Measurements from ENCODE around the gene GATD1. TPM values are rescaled to one million over a fixed set of nuclear protein-coding genes. Genes with fewer than 3 reads are reported as not detected.
"Not testable (repeated sequence)": the region's sequence is repeated elsewhere in the genome, so short reads cannot be mapped to it uniquely, and the experiment has no call there.

Gene GATD1
- total RNA-seq, 1 donor from 2014 or later: 60.8 TPM

DNA sequence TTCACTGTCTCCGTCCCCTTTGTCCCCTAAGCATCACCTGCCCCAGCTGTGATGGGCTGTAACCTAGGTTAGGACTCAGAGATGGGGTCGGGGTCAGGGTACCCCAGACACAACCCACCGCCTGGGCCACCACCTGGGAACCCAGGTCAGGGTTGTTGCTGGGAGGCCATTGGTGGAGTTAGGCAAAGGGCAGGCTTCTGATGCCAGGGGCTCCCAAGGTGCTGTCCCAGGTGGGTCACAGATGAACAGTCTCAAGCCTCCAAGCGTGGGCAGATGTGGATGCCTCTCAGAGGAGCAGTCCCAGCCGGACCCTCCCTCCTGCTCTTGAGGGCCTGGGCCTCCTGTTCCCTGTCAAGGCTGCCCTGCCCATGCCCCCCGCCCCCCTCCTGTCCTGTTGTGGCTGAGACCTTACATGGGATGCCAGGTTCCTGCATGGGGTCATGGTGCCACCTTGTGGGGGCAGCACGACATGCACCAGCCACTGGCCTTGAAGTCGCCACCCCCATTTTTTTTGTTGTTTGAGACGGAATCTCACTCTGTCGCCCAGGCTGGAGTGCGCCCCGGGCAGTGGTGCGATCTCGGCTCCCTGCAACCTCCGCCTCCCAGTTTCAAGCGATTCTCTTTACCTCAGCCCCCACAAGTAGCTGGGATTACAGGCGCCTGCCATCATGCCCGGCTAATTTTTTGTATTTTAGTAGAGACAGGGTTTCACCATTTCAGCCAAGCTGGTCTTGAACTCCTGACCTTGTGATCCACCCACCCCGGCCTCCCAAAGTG lies 12.1 kb downstream of the GATD1 start:
- intact Hi-C loops (cut with micrococcal nuclease): loop anchor here (5.0 kb wide), 1 partner anchor 38 kb away; no protein-coding TSS in a partner anchor

DNA sequence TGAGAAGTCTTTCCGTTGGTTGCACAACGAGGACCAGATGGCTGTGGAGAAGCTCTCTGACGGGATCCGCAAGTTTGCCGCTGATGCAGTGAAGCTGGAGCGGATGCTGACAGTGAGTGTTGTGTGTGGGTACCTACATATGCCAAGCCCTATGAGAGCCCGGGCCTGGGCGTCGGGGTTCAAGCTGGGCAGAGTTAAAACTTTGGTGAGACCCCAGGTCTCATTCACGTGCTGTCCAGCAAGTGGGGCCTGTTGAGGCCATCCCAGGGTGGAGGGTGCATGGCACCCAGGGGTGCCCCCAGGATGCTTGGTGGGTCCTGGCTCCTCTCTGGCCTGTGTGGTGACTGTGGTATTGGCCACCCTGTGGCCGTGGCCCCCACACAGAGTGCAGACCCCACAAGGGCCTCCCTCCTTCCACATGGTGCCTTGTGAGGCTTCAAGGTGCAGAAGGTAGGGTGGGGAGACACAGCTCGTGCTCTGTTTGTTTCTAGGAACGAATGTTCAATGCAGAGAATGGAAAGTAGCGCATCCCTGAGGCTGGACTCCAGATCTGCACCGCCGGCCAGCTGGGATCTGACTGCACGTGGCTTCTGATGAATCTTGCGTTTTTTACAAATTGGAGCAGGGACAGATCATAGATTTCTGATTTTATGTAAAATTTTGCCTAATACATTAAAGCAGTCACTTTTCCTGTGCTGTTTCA lies 12.8 kb downstream of the GATD1 start:
- intact Hi-C loops (cut with micrococcal nuclease): loop anchor here (5.0 kb wide), 1 partner anchor 37 kb away; no protein-coding TSS in a partner anchor

DNA sequence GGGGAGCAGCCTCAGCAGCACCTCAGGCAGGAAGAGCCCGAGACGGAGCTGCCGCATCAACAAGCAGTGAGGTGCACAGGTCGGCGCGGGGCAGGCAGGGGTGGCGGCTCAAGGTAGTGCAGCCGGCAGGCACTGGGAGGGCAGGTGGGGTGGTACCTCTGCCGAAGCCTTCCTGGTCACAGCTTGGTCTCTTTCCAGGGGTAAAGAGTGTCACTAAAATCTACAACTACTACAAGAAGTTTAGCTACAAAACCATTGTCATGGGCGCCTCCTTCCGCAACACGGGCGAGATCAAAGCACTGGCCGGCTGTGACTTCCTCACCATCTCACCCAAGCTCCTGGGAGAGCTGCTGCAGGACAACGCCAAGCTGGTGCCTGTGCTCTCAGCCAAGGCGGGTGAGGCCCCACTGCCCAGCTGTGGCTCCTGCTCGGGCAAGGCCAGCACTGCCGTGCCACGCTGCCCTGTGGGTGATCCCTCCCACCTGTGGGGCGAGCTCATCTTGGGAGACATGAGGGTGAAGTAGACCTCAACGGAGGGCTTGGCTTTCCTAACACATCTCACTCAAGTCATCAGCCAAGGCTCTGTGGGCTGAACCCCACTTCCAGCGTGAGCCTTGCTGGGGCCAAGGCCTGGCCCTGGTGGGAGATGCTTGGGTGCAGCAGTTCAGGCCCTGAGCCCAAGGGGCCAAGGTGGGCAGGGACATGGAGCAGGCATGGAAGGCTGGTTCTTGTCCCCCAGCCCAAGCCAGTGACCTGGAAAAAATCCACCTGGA lies 13.6 kb downstream of the GATD1 start:
- intact Hi-C loops (cut with micrococcal nuclease): no loop called here

DNA sequence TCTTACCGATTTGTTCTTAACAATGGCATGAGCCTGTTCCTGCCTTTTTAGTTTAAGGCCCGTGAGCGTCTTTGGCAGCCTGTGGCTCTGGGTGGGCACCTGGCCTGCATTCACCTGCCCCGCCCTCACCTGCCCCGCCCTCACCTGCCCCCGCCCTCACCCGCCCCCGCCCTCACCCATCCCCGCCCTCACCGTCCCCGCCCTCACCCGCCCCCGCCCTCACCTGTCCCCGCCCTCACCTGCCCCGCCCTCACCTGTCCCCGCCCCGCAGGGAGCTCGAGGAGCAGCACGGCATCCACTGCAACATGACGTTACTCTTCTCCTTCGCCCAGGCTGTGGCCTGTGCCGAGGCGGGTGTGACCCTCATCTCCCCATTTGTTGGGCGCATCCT lies 14.2 kb downstream of the GATD1 start:
- intact Hi-C loops (cut with micrococcal nuclease): no loop called here

DNA sequence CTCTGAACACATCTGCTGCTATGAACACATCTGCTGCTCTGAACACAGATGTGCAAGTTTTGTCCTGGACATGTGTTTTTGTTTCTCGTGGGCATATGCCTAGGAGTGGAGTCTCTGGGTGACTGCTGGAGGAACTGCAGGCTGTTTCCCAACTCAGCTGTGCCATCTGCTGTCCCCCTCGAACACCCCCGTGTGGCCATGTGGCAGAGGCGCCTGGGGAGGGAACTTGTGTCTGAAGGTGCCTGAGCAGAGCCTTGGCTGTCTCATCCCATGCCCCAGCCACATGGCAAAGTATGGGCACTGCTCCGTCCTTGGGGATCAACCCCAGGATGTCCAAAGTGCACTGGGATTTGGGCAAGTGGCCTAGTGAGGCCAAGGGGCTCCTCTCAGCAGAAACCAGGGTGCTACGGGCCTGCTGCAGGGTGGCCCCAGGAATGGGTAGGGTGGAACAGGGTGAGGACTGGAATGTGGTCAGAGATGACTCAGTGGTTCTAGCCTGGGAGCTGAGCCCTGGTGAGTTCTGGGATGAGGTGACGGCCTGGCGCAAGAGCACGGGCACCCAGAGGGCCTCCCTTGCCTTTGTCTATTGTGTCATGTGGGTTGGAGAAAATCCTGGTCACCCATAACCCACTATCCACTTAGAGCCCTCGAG lies 14.7 kb downstream of the GATD1 start:
- intact Hi-C loops (cut with micrococcal nuclease): no loop called here

DNA sequence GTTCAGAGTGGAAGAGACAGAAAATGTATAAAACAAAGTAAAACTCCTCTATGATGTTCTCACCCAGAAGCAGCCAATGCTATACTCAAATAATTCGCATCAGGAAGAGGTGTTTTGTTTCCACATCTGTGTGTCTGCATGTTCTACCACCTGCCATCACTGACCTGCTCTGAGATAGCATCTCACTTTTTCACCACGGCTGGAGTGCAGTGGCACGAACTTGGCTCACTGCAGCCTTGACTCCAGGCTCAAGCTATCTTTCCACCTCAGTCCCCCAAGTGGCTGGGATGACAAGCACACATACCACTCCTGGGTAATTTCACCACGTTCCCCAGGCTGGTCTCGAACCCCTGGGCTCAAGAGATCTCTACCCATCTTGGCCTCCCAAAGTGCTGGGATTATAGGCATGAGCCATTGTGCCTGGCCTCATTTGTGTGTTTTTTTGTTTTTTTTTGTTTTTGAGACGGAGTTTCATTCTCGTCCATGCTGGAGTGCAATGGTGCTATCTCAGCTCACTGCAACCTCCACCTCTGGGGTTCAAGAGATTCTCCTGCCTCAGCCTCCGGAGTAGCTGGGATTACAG lies 15.7 kb downstream of the GATD1 start:
- intact Hi-C loops (cut with micrococcal nuclease): no loop called here

DNA sequence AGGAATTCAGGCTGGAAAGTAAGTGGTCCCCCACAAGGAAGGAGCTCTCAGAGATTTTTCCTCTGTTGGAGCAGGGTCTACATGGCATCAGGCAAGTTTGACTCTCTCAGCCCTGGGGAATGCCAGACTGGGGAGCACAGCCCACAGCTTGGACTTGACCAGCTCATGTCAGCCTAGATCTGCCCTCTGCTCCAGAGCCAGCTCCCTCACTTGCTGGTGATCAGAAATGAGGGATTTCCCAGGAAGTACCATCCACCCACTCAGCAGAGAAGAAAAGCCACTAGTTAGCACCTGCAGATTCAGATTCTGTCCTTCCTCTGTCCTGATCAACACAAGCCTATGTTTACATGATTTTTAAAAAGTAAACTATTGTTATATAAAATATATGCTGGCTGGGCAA lies 17.1 kb downstream of the GATD1 start:
- intact Hi-C loops (cut with micrococcal nuclease): no loop called here

DNA sequence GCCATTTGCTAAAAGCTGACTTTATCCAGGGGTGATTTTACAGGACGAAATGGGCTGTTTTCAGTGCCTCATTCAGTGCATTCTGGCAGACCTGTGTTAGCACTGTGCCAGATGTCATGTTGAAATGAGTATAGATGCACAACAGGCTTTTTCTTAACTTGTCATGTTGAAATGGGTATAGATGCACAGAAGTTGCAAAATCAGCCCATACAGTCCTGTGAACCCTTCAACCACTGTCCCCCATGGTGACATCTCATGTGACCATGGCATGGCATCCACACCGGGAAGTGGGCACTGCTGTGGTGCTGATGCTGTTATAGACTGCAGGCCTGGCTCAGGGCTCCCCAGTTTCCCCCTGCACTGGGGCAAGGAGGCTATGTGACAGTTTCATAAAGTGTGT lies 27.6 kb downstream of the GATD1 start:
- intact Hi-C loops (cut with micrococcal nuclease): loop anchor here (5.0 kb wide), 1 partner anchor 48 kb away; the partner anchor contains the start of gene SLC25A22

DNA sequence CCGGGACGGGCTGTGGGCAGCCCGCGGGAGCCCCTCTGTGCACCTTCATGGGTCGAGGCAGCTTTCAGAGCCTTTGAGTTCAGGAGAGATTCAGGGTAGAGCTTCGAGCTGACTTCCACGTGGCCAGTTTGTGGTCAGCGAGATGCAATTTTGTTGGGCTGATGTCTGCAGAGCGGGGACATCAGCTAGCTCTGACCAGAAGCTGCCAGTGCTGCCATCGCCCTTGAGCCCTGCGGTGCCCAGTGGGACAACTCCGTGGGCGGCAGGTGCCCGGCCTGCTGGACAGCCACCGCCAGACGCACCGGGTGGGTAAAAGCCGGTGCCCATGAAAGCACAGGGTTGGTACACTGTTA lies 29.3 kb downstream of the GATD1 start:
- intact Hi-C loops (cut with micrococcal nuclease): loop anchor here (5.0 kb wide), 1 partner anchor 49 kb away; the partner anchor contains the start of gene SLC25A22

DNA sequence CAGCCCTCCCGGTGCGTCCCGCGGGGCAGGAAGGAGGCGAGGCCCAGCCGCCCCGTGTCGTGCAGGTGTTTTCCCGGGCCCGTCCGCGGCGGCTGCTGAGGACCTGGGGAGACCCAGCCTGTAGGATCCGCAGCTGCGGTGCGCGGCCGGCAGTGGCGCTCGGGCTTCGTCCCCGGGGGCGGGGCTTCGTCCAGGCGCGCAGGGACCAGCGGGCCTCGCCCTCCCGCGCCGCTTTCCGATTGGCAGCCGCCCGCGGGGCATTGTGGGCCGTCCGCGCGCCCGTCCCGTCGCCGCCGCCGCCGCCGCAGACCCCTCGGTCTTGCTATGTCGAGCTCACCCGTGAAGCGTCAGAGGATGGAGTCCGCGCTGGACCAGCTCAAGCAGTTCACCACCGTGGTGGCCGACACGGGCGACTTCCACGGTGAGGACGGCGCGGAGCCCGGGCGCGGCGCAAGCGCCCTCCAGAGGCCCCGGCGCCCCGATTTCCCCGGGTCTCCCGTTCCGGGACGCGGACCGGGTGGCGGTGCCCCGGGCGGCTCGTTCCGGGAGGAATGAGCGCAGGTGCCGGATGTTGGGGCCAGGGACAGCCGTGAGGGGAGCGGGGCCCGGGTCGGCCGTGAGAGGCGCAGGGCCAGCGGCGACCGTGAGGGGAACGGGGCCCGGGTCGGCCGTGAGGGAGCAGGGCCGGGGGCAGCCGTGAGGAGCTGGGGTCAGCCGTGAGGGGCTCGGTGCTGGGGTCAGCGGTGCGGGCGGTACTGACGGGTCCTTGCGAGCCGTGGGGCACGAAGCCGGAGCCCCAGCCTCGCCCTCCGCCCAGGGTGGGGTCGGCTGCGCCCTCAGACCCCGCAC lies 29.9 kb downstream of the GATD1 start, which contains the start of gene TALDO1:
TALDO1 (plus strand) TSS at position 307 of the 849 bp plus-strand sequence; CDS start at position 325, 18 bp downstream.
- intact Hi-C loops (cut with micrococcal nuclease): loop anchor here (1.0 to 5.0 kb wide), 2 partner anchors 50 to 52 kb away; partner anchors contain the start of genes DEAF1, SLC25A22 and TMEM80

DNA sequence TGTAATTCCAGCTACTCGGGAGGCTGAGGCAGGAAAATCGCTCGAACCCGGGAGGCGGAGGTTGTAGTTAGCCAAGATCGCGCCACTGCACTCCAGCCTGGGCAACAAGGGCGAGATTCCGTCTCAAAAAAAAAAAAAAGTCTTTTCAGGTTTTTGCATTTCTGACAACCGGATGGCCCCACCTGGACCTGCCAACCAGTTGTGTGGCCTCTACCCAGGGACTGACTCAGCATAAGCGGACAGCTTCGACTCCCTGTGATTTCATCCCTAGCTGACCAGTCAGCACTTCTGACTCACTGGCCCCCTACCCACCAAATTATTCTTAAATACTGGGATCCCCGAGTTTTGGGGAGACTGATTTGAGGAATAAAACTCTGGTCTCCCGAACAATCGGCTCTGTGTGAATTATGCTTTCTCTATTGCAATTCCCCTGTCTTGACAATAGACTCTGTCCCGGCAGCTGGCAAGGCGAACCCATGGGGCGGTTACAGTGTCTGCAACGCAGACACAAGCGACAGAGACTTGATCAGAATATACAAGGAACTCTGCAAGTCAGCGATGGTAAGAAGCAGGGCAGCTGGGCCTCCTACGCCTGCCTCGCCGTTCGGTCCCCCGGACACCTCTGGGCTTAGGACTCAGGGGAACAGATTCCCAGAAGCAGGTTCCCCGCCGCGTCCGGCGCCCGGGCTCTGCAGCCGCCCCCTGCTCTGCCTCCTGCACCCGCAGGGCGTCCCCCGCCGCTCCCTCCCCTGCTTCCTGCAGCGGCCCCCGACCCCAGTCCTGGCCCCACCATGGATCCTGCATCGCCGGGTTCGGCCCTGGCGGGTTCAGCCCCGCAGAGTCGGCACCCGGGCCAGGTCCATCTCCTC lies 30.8 kb downstream of the GATD1 start:
- intact Hi-C loops (cut with micrococcal nuclease): loop anchor here (1.0 to 5.0 kb wide), 2 partner anchors 51 kb away; partner anchors contain the start of genes DEAF1, SLC25A22 and TMEM80

DNA sequence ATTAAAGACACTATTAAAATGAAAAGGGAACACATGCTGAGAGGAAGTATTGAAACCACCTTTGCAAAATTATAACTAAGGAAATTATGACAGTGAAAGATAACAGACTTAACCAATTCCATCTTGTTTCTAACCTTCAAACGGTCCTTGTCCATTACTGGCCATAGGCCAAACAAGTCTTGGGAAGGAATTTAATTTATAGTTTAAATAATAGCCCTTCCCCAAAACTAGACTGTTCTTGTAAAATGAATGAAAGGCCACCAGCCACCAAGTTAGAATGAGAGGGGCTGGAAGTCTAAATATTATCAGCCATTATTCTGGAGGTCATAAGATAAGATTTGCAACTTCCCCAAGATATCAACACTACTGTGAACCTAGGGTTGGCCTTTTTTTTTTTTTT lies 31.9 kb downstream of the GATD1 start:
- intact Hi-C loops (cut with micrococcal nuclease): loop anchor here (5.0 kb wide), 1 partner anchor 52 kb away; the partner anchor contains the start of gene SLC25A22

DNA sequence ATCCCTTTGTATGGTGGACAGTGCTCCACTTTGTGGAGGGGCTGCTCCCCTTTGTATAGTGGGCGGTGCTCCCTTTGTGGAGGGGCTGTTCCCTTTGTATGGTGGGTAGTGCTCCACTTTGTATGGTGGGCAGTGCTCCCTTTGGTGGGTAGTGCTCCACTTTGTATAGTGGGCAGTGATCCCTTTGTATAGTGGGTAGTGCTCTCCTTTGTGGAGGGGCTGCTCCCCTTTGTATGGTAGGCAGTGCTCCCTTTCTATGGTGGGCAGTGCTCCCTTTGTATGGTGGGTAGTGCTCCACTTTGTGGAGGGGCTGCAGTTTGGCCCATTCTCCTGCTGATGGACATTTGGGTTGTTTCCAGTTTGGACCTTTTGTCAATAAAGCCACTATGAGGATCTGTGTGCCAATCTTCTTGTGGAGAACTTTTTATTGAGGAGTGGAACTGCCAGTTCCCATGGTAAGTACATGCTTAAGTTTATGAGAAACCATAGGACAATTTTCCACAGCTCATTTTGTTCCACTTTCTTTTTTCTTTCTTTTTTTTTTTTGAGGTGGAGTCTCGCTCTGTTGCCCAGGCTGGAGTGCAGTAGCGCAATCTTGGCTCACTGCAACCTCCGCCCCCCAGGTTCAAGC lies 34.6 kb downstream of the GATD1 start:
- intact Hi-C loops (cut with micrococcal nuclease): no loop called here

DNA sequence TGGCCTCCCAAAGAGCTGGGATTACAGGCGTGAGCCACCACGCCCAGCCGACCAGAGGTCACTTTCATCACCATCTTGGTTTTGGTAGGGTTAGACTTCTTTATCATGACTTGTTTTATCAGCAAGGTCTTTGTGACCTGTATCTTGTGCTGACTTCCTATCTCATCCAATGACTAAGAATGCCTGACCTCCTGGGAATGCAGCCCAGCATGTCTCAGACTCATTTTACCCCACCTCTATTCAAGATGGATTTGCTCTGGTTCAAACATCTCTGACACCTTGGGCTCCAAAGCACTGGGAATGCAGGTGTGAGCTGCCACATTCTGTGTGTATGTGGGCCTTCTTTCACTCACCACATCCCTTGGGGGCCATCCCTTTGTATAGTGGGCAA lies 35.1 kb downstream of the GATD1 start:
- intact Hi-C loops (cut with micrococcal nuclease): no loop called here

DNA sequence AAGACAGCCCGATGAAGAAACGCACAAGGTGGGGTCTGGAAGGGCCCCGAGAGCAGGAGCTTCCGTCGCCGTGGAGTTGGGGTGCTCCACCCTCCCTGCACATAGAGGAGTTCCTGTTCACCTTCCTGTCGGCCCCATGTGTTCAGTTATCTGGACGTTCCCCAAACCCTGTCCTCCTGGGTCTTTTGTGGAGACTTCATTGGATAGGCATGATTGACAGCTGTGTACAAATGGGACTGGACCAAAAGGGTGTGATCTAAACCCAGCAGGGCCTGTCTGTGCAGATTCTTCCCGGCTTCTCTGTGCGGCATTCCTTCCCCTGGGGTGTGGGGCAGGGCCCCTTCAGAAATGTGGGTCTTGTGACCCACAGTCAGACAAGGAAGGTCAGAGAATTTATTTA lies 39.4 kb downstream of the GATD1 start:
- intact Hi-C loops (cut with micrococcal nuclease): not testable (repeated sequence)

DNA sequence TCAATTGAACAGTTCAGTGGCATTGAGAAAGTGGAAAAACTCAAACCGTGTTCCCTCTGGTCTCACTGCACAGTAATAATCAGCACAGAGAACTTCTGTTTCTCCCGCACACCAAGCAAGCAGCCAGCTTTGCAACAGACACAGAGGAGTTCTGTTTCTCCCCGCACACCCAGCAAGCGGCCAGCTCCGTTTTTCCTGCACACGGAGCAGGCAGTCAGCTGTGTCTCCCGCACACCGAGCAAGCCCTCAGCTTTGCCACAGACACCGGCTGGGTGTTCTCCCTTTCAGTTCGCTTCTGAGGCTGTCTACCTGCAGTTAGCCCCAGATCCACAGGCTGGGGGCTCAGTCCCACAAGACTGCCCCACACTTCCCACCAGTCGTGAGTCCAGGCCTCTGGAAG lies 39.9 kb downstream of the GATD1 start:
- intact Hi-C loops (cut with micrococcal nuclease): no loop called here

DNA sequence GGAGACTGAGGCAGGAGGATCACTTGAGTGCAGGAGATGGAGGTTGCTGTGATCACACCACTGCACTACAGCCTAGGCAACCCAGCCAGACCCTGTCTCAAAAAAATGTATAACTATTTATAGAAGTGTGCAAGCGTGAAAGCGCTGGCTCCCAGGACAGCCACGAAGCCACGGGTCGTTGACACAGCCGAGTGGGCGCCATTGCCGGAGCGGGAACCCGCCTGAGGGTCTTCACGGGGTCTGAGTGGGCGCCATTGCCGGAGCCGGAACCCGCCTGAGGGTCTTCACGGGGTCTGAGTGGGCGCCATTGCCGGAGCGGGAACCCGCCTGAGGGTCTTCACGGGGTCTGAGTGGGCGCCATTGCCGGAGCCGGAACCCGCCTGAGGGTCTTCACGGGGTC lies 42.7 kb downstream of the GATD1 start:
- intact Hi-C loops (cut with micrococcal nuclease): not testable (repeated sequence)

DNA sequence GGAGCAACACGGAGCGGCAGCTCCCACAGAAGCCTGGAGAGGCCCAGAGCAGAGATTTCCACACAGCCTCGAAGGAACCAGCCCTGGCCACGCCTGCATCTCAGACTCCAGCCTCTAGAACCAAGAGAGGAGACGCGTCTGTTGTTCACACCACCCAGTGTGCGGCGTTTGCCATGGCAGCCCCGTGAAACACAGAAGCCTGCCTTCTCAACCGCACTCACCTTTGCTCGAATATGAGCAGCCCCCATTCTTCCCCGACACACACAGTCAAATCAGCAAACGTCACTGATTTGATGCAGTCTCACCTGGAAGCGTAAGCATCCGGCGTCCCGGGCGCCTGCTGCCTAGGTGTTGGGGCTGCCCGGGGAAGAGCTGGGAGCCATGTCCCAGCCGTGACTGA lies 44.2 kb downstream of the GATD1 start:
- intact Hi-C loops (cut with micrococcal nuclease): no loop called here

Measured in T-helper 2 cell treated with Interferon-gamma antibody and Interleukin-4, amounts not matched to agents 100 ng/mL and 5 ng/mL, for 36 hours (primary cell).